ENCODE data around the gene HNRNPL.
"Not testable (repeated sequence)": the region's sequence is repeated elsewhere in the genome, so short reads cannot be mapped to it uniquely, and the experiment has no call there.

Gene HNRNPL

DNA sequence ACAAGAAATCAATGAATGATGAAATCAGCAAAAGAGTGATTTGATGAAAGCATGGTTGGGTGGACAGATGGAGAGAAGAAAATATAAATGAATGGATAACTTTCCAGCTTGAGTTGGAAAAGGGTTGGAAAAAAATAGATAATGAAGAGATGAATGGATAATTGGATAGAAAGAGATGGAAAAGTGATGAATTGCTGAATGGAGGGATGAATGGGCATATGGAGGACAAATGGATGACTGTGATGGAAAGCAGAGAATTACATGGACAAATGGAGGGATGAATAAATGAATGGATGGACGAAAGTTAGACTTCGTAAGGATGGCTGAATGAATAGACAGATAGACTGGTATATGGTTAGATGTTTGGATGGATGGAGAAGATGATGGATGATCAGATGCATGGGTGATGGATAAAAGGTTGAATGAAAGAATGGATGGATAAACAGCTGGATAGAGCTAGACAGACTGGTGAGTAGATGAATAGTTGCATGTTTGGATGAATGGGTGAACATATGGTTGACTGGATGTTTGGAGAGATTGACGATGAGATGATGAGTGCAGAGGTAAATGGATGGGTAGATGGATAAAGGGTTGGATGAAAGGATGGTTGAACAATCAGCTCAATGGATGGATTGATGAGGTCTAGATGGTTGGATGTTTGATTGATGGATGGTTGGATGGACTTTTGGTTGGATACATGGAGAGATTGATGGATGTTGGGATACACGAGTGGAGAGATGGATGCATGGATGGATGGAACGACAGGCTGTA lies 49.0 kb downstream of the HNRNPL start:
- no peak for DNase-seq (ENCODE audit: low spot score)

- no peak for DNase-seq (ENCODE audit: low spot score)
These were observed 50.7 kb downstream of the HNRNPL start for GRCh38 chr19:38799104-38799503.

GRCh38 chr19:38797781-38798180 lies 52.0 kb downstream of the HNRNPL start:
- not testable (repeated sequence) for DNase-seq (ENCODE audit: low spot score)

DNA sequence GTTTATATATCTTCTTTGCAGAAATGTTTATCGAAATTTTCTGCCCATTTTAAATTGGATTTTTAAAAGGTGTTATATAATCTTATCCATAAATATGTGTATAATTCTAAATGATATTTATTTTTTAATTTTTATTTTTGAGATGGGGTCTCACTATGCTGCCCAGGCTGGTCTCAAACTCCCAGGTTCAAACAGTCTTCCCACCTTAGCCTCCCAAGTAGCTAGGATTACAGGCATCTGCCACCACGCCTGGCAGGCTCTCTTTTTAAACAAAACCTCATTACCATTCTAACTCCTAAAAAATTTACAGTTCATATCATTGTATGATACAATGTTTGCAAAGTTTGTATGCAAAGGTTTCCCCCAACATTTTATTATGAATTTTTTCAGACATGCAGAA lies 53.6 kb downstream of the HNRNPL start:
- DNase-seq (ENCODE audit: low spot score) = no peak

DNA sequence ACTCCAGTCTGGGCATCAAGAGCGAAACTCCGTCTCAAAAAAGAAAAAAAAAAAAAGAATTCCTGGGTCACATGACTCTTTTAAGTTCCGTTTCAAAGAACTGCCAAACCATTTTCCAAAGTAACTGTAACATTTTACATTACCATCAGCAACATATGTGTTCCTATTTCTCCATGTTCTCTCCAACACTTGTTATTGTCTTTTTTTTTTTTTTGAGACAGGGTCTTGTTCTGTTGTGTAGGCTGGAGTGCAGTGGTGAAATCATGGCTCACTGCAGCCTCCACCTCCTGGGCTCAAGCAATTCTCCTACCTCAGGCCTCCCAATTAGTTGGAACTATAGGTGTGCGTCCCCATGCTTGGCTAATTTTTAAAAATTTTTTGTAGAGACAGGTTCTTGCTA lies 54.2 kb downstream of the HNRNPL start:
- DNase-seq (ENCODE audit: low spot score) = no peak

DNA sequence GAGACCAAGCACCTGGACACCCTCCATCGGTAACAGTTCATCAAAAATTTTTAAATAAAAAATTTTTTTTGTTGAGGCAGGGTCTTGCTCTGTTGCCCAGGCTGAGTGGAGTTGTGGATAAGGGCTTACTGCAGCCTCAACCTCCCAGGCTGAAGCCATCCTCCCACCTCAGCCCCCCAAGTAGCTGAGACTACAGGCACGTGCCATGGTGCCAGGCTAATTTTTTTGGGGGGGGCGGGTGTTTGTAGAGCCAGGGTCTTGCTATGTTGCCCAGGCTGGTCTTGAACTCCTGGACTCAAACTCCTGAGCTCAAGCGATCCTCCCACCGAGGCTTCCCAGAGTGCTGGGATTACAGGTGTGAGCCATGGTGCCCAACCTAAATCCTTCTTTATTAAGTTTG lies 56.1 kb downstream of the HNRNPL start:
- DNase-seq (ENCODE audit: low spot score) = no peak

GRCh38 chr19:38793177-38793576 lies 56.6 kb downstream of the HNRNPL start:
- DNase-seq (ENCODE audit: low spot score) = no peak

GRCh38 chr19:38792250-38793111 lies 57.3 kb downstream of the HNRNPL start:
- peak; percentile 36 for DNase-seq (ENCODE audit: low spot score)

DNA sequence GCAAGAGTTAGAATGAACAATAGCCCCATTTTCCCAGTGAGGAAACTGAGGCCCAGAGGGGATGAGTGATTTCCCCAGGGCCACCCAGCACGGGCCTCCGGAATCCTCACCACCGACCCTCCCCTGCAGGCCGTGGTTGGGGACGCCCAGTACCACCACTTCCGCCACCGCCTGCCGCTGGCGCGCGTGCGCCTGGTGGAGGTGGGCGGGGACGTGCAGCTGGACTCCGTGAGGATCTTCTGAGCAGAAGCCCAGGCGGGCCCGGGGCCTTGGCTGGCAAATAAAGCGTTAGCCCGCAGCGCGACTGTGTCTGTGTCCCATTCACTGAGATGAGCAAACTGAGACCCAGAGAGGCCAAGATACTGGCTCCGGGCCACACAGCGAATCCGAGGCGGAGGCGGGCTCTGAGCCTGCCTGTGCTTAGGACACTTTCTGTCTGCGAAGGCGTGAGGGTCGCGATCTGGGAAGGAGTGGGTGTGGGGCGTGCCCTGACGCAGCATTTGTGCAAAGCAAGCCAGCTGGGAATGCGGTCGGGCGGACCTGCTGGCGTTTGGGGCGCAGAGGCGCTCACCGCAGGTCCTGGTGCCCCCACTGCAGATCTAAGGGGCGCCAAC lies 58.2 kb downstream of the HNRNPL start:
- DNase-seq (ENCODE audit: low spot score) = not testable (repeated sequence)

GRCh38 chr19:38790507-38791403 lies 59.0 kb downstream of the HNRNPL start:
- DNase-seq (ENCODE audit: low spot score) = not testable (repeated sequence)

DNA sequence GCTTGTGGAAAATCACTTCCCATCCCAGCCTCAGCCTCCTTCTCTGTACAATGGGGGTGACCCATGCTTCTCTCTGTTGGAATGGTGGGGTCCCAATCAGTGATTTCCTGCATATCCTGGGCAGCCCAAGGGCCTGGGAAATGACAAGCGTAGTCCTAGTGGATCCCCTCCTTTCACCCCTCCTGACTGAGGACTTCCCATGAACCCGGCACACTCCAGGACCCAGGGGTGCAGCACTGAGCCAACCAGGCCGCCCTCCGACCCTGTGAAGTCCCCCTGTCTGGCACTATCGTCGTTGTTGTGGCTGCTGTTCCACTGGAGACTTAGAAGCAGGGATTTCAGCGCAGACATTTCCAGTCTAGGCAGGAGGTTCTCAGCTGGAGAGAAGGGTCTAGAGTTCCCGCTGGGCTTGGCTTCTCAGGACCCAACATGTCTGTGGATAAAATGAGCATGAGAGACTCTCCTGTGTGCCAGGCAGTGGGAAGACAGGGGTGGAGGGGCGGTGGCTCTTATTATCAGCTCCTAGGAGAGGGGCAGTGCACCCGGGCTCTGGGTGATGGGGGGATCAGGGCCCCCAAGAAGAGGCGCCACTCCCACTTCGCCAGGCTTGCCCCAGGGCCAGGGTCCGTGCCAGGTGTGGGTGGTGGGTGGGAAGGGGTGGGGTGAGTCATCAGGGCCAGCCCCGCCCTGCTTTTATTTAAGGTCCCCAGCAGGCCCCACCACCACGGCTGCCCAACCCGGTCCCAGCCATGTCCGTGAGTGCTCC lies 61.1 kb downstream of the HNRNPL start, which contains the start of gene LGALS7B:
LGALS7B (plus strand) TSS at position 723 of the 766 bp plus-strand sequence; CDS start at position 750, 27 bp downstream.
- DNase-seq (ENCODE audit: low spot score) = no peak

DNA sequence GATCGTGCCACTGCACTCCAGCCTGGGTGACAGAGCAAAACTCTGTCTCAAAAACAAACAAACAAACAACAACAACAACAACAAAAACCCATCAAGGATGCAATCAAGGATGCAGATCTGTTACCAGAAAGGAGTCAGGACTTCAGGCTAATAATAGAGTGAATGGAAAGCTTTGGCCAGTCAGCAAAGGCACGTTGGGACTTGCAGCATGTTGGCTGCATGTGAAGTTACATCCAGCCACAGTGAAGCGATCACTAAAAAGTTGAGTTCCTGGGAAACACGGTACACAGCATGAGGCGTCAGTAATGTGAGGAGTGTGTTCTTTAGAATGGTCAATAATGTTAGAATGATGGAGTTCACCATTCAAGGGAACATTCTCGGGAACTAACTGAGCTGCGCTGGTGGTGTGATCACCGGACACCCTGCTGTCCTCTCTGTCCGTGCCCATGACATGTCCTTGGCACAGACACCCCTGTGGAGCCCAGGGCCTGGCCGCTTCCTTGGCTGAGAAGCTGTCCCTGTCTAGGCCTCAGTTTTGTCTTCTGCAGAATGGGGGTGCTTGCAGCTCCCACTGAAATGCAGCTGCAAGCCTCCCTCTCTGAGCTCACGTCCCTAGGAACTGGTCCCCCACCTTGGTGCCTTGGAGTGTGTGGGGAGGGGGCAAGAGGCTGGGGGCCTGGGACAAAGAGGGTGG lies 63.1 kb downstream of the HNRNPL start:
- no peak for DNase-seq (ENCODE audit: low spot score)
